ENCODE measurements around the gene HIVEP2. TPM values are rescaled to one million over a fixed set of nuclear protein-coding genes. Genes with fewer than 3 reads are reported as not detected.
"Not testable (repeated sequence)": the region's sequence is repeated elsewhere in the genome, so short reads cannot be mapped to it uniquely, and the experiment has no call there.

HIVEP2 gene
- total and polyA plus RNA-seq, 4 experiments from 2014 or later = 5.0 to 92.7 (median 56.7) TPM

GRCh38 chr6:142970941-142971340 lies 26.0 kb upstream of the HIVEP2 start:
- CTCF ChIA-PET (ENCODE audit: partially characterized antibody); H3K36me3 Mint-ChIP-seq; DNase-seq; H3K4me3 ChIP-seq (ENCODE audit: low read length in 2 of 2); H3K4me1 ChIP-seq (ENCODE audit: insufficient read depth, low read length); POLR2A ChIA-PET (ENCODE audit: partially characterized antibody); H3K9me3 Mint-ChIP-seq; H3K27ac ChIP-seq (ENCODE audit: low read depth, low read length); H3K4me3 Mint-ChIP-seq; H3K4me1 Mint-ChIP-seq; H3K27me3 ChIP-seq (ENCODE audit: insufficient read depth, low read length); intact Hi-C loops (cut with micrococcal nuclease); H3K9me3 ChIP-seq (ENCODE audit: control insufficient read depth in 1 of 2, low read length in 2 of 2); H3K27me3 Mint-ChIP-seq; H3K36me3 ChIP-seq (ENCODE audit: insufficient read depth, low read length); H3K27ac Mint-ChIP-seq: not testable (repeated sequence)

GRCh38 chr6:142968601-142969000 lies 23.6 kb upstream of the HIVEP2 start:
- ChIA-PET POLR2A (ENCODE audit: partially characterized antibody) (no interaction called here), CTCF (ENCODE audit: partially characterized antibody) (no interaction called here)
- no peak overlapping the region for H3K4me3 Mint-ChIP-seq
- no peaks in the 10 kb centered on the region for H3K4me1 Mint-ChIP-seq
- H3K36me3 ChIP-seq (ENCODE audit: insufficient read depth, low read length) = no peaks in the 10 kb centered on the region
- no peak for DNase-seq
- no peaks in the 10 kb centered on the region for H3K9me3 ChIP-seq (ENCODE audit: control insufficient read depth in 1 of 2, low read length in 2 of 2)
- H3K4me1 ChIP-seq (ENCODE audit: insufficient read depth, low read length) = no peaks in the 10 kb centered on the region
- H3K27me3 ChIP-seq (ENCODE audit: insufficient read depth, low read length) = no peaks in the 10 kb centered on the region
- H3K27ac ChIP-seq (ENCODE audit: low read depth, low read length) = no peak overlapping the region
- no peaks in the 10 kb centered on the region for H3K9me3 Mint-ChIP-seq
- intact Hi-C loops (cut with micrococcal nuclease) = no loop called here
- no peak overlapping the region for H3K27ac Mint-ChIP-seq
- no peak overlapping the region for H3K4me3 ChIP-seq (ENCODE audit: low read length in 2 of 2)
- no peaks in the 10 kb centered on the region for H3K27me3 Mint-ChIP-seq
- H3K36me3 Mint-ChIP-seq = no peaks in the 10 kb centered on the region

GRCh38 chr6:142966294-142966693 lies 21.3 kb upstream of the HIVEP2 start:
- no peak overlapping the region for H3K27ac Mint-ChIP-seq
- no peaks in the 10 kb centered on the region for H3K36me3 ChIP-seq (ENCODE audit: insufficient read depth, low read length)
- no peak overlapping the region for H3K4me3 Mint-ChIP-seq
- no peak overlapping the region for H3K27ac ChIP-seq (ENCODE audit: low read depth, low read length)
- no peaks in the 10 kb centered on the region for H3K27me3 ChIP-seq (ENCODE audit: insufficient read depth, low read length)
- CTCF ChIA-PET (ENCODE audit: partially characterized antibody) = no interaction called here
- intact Hi-C loops (cut with micrococcal nuclease) = no loop called here
- POLR2A ChIA-PET (ENCODE audit: partially characterized antibody) = no interaction called here
- no peaks in the 10 kb centered on the region for H3K27me3 Mint-ChIP-seq
- no peak for DNase-seq
- no peaks in the 10 kb centered on the region for H3K36me3 Mint-ChIP-seq
- no peaks in the 10 kb centered on the region for H3K4me1 Mint-ChIP-seq
- no peaks in the 10 kb centered on the region for H3K9me3 Mint-ChIP-seq
- H3K9me3 ChIP-seq (ENCODE audit: control insufficient read depth in 1 of 2, low read length in 2 of 2) = no peaks in the 10 kb centered on the region
- no peak overlapping the region for H3K4me3 ChIP-seq (ENCODE audit: low read length in 2 of 2)
- H3K4me1 ChIP-seq (ENCODE audit: insufficient read depth, low read length) = no peaks in the 10 kb centered on the region

DNA sequence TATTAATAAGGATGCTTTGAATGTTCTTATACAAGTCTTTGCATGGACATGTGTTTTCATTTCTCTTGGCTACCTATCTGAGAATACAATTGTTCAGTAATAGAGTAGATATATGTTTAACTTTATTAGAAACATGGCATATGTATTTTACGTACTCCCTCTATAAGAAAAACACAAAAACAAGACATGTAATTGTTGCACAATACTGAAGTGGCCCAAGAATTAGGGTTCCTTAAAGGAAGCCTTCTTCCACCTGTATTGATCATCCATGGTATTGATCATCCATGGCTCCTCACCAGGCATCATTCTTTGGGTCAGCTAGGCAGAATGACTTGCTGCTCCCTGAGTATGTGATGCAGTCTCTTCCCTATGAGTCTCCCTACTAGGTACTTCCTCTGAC lies 20.2 kb upstream of the HIVEP2 start:
- Histone ChIP-seq H3K9me3 (ENCODE audit: control insufficient read depth in 1 of 2, low read length in 2 of 2) (no peaks in the 10 kb centered on the region), H3K27ac (ENCODE audit: low read depth, low read length) (no peak overlapping the region), H3K4me1 (ENCODE audit: insufficient read depth, low read length) (no peaks in the 10 kb centered on the region), H3K27me3 (ENCODE audit: insufficient read depth, low read length) (no peaks in the 10 kb centered on the region), H3K4me3 (ENCODE audit: low read length in 2 of 2) (no peak overlapping the region), H3K36me3 (ENCODE audit: insufficient read depth, low read length) (no peaks in the 10 kb centered on the region)
- ChIA-PET POLR2A (ENCODE audit: partially characterized antibody) (no interaction called here), CTCF (ENCODE audit: partially characterized antibody) (no interaction called here)
- peaks cover 0 to 6% (median 3%) of the 10 kb centered on the region in 8 donors for H3K9me3 Mint-ChIP-seq
- intact Hi-C loops (cut with micrococcal nuclease) = no loop called here
- no peak overlapping the region for H3K4me3 Mint-ChIP-seq
- H3K27ac Mint-ChIP-seq = no peak overlapping the region
- DNase-seq = no peak
- H3K4me1 Mint-ChIP-seq = no peaks in the 10 kb centered on the region
- no peaks in the 10 kb centered on the region for H3K27me3 Mint-ChIP-seq
- H3K36me3 Mint-ChIP-seq = peaks cover 0 to 3% of the 10 kb centered on the region in 2 donors

- Mint-ChIP-seq H3K9me3 (peaks cover 0 to 6% (median 3%) of the 10 kb centered on the region in 8 donors), H3K27ac (no peak overlapping the region), H3K36me3 (peaks cover 0 to 5% of the 10 kb centered on the region in 2 donors), H3K4me1 (no peaks in the 10 kb centered on the region), H3K4me3 (no peak overlapping the region), H3K27me3 (no peaks in the 10 kb centered on the region)
- intact Hi-C loops (cut with micrococcal nuclease) = no loop called here
- Histone ChIP-seq H3K4me1 (ENCODE audit: insufficient read depth, low read length) (no peaks in the 10 kb centered on the region), H3K9me3 (ENCODE audit: control insufficient read depth in 1 of 2, low read length in 2 of 2) (no peaks in the 10 kb centered on the region), H3K36me3 (ENCODE audit: insufficient read depth, low read length) (no peaks in the 10 kb centered on the region), H3K27ac (ENCODE audit: low read depth, low read length) (no peak overlapping the region), H3K4me3 (ENCODE audit: low read length in 2 of 2) (no peak overlapping the region), H3K27me3 (ENCODE audit: insufficient read depth, low read length) (no peaks in the 10 kb centered on the region)
- DNase-seq = no peak
- CTCF ChIA-PET (ENCODE audit: partially characterized antibody) = interaction anchor here (1.4 kb wide), 1 partner anchor 213 kb away, joined by 3 read pairs; no protein-coding TSS in a partner anchor
- POLR2A ChIA-PET (ENCODE audit: partially characterized antibody) = no interaction called here
These were observed 15.1 kb upstream of the HIVEP2 start for GRCh38 chr6:142960098-142960497.

- POLR2A ChIA-PET (ENCODE audit: partially characterized antibody) = interaction anchor here (0.6 kb wide), 1 partner anchor 582 kb away, joined by 4 read pairs; no protein-coding TSS in a partner anchor
- Histone ChIP-seq H3K27ac (ENCODE audit: low read depth, low read length) (no peak overlapping the region), H3K4me1 (ENCODE audit: insufficient read depth, low read length) (no peaks in the 10 kb centered on the region), H3K9me3 (ENCODE audit: control insufficient read depth in 1 of 2, low read length in 2 of 2) (no peaks in the 10 kb centered on the region), H3K36me3 (ENCODE audit: insufficient read depth, low read length) (no peaks in the 10 kb centered on the region), H3K4me3 (ENCODE audit: low read length in 2 of 2) (no peak overlapping the region), H3K27me3 (ENCODE audit: insufficient read depth, low read length) (no peaks in the 10 kb centered on the region)
- CTCF ChIA-PET (ENCODE audit: partially characterized antibody) = interaction anchor here (0.6 to 1.4 kb wide), 5 partner anchors 241 to 469 kb away, joined by 3 to 5 read pairs (median 3); no protein-coding TSS in a partner anchor
- no peak for DNase-seq
- intact Hi-C loops (cut with micrococcal nuclease) = no loop called here
- H3K27me3 Mint-ChIP-seq = no peaks in the 10 kb centered on the region
- peaks cover 0 to 5% of the 10 kb centered on the region in 2 donors for H3K36me3 Mint-ChIP-seq
- H3K27ac Mint-ChIP-seq = no peak overlapping the region
- peaks cover 0 to 6% (median 3%) of the 10 kb centered on the region in 8 donors for H3K9me3 Mint-ChIP-seq
- peaks cover 1 to 2% (median 2%) of the 10 kb centered on the region in 4 donors for H3K4me1 Mint-ChIP-seq
- no peak overlapping the region for H3K4me3 Mint-ChIP-seq
These were observed 13.4 kb upstream of the HIVEP2 start for GRCh38 chr6:142958343-142958742.

DNA sequence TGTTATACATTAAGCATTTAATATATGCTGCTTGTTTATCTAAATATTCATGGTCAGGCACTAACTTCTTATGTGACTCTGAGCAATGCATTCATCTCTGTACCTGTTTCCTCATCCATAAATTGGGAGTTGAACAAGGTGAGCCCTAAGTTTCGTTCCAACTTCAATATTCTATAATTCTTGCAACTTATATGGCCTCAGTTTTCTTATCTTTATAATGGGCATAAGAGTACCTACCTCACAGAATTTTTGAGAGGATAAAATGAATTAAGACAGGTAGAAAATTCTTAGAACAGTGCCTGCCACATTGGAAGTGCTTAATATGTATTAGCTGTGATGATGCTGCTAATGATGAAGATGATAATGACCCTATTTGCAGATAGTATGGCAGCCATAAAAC lies 11.8 kb upstream of the HIVEP2 start:
- Histone ChIP-seq H3K36me3 (ENCODE audit: insufficient read depth, low read length) (no peaks in the 10 kb centered on the region), H3K27ac (ENCODE audit: low read depth, low read length) (no peak overlapping the region), H3K4me3 (ENCODE audit: low read length in 2 of 2) (no peak overlapping the region), H3K9me3 (ENCODE audit: control insufficient read depth in 1 of 2, low read length in 2 of 2) (no peaks in the 10 kb centered on the region), H3K4me1 (ENCODE audit: insufficient read depth, low read length) (no peaks in the 10 kb centered on the region), H3K27me3 (ENCODE audit: insufficient read depth, low read length) (no peaks in the 10 kb centered on the region)
- intact Hi-C loops (cut with micrococcal nuclease) = no loop called here
- no peak overlapping the region for H3K27ac Mint-ChIP-seq
- peaks cover 0 to 5% of the 10 kb centered on the region in 2 donors for H3K36me3 Mint-ChIP-seq
- DNase-seq = no peak
- peaks cover 7 to 13% (median 9%) of the 10 kb centered on the region in 4 donors for H3K4me1 Mint-ChIP-seq
- ChIA-PET POLR2A (ENCODE audit: partially characterized antibody) (interaction anchor here (1.1 kb wide), 1 partner anchor 12 kb away, joined by 3 read pairs; the partner anchor contains the start of gene HIVEP2), CTCF (ENCODE audit: partially characterized antibody) (interaction anchor here (1.0 to 2.8 kb wide), 7 partner anchors 13 to 266 kb away, joined by 3 to 12 read pairs (median 3); no protein-coding TSS in a partner anchor)
- no peaks in the 10 kb centered on the region for H3K27me3 Mint-ChIP-seq
- no peak overlapping the region for H3K4me3 Mint-ChIP-seq
- H3K9me3 Mint-ChIP-seq = peaks cover 0 to 6% (median 3%) of the 10 kb centered on the region in 8 donors
